ENCODE measurements around the gene CCER1. TPM values are rescaled to one million over a fixed set of nuclear protein-coding genes. Genes with fewer than 3 reads are reported as not detected.

Gene CCER1
- total and polyA plus RNA-seq, 12 donors: not detected

DNA sequence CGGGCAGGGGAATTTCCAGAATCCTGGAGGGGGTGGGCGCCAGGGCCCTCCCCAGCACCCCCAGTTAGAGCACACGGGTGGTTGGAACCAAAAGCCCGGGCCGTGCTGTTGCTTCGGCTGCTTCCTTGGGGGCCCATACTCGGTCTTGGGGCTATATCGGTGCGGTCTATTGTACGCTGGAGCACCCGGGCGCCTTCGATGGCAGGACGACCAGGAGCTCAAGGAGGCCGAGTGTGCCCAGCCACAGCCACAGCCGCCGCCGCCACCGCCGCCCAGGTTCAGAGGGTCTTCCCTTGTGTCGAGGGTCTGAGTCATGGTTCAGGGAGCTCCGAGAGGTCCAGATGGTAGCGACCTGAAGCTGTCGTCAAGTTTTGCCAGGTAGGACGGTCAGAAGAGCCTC lies 548 bp downstream of the CCER1 start:
- TF ChIP-seq, protein P1, sequence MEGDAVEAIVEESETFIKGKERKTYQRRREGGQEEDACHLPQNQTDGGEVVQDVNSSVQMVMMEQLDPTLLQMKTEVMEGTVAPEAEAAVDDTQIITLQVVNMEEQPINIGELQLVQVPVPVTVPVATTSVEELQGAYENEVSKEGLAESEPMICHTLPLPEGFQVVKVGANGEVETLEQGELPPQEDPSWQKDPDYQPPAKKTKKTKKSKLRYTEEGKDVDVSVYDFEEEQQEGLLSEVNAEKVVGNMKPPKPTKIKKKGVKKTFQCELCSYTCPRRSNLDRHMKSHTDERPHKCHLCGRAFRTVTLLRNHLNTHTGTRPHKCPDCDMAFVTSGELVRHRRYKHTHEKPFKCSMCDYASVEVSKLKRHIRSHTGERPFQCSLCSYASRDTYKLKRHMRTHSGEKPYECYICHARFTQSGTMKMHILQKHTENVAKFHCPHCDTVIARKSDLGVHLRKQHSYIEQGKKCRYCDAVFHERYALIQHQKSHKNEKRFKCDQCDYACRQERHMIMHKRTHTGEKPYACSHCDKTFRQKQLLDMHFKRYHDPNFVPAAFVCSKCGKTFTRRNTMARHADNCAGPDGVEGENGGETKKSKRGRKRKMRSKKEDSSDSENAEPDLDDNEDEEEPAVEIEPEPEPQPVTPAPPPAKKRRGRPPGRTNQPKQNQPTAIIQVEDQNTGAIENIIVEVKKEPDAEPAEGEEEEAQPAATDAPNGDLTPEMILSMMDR (IDR thresholded peaks at IDR 0.05): no peak
- no peak for TF ChIP-seq POLR2A (IDR thresholded peaks at IDR 0.05)
- Histone ChIP-seq H3K36me3 (replicated peaks in 1 of 2) (no peaks in the 10 kb centered on the region), H3K9me3 (replicated peaks in 1 of 3) (no peaks in the 10 kb centered on the region), H3K27me3 (no peaks in the 10 kb centered on the region), H3K27ac (no peak overlapping the region), H3K4me1 (replicated peaks in 1 of 2) (no peaks in the 10 kb centered on the region), H3K4me3 (no peak overlapping the region)
- intact Hi-C loops (cut with DNase I): loop anchor here in 1 of 2 donors (10.0 kb wide), 1 partner anchor 1410 kb away; no protein-coding TSS in a partner anchor
- 87 to 97% (median 93%) methylated on average over 5 to 25 of the region's 25 CpGs for WGBS, 4 donors
- no peak for DNase-seq

DNA sequence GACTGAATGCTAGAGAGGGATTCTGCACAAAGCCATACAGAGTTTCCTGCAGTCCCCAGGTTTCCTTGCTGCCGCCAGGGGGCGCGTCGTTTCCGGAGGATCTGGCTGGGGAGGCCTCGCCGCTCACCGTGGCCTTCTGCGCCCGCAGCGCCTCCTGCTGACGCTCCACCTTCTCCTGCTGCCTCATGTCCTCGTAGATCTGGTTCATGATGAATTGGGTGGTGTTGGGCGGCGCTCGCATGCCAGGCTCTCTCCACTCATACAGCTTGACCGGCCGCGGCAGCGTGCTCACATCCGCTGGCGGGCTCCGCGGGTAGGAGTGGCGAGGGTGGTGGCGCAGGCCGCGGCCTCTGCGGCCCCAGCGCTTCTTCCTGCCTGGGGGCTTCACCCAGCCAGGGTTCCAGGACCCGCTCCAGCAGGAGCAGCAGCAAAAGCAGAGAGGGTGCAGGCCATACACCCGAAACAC lies 987 bp downstream of the CCER1 start:
- no peak for DNase-seq
- H3K36me3 ChIP-seq (replicated peaks in 1 of 2): no peaks in the 10 kb centered on the region
- H3K4me3 ChIP-seq: no peak overlapping the region
- H3K27ac ChIP-seq: no peak overlapping the region
- TF ChIP-seq, protein P1 (IDR thresholded peaks at IDR 0.05): peak in 5 of 6 experiments; percentile 3 to 29 (median 9)
- TF ChIP-seq POLR2A (IDR thresholded peaks at IDR 0.05): no peak
- WGBS, 4 donors: 77 to 86% (median 83%) methylated on average over 17 to 32 of the region's 32 CpGs
- intact Hi-C loops (cut with DNase I): loop anchor here in 1 of 2 donors (10.0 kb wide), 1 partner anchor 1409 kb away; no protein-coding TSS in a partner anchor
- H3K4me1 ChIP-seq (replicated peaks in 1 of 2): no peaks in the 10 kb centered on the region
- H3K9me3 ChIP-seq (replicated peaks in 1 of 3): no peaks in the 10 kb centered on the region
- H3K27me3 ChIP-seq: no peaks in the 10 kb centered on the region

DNA sequence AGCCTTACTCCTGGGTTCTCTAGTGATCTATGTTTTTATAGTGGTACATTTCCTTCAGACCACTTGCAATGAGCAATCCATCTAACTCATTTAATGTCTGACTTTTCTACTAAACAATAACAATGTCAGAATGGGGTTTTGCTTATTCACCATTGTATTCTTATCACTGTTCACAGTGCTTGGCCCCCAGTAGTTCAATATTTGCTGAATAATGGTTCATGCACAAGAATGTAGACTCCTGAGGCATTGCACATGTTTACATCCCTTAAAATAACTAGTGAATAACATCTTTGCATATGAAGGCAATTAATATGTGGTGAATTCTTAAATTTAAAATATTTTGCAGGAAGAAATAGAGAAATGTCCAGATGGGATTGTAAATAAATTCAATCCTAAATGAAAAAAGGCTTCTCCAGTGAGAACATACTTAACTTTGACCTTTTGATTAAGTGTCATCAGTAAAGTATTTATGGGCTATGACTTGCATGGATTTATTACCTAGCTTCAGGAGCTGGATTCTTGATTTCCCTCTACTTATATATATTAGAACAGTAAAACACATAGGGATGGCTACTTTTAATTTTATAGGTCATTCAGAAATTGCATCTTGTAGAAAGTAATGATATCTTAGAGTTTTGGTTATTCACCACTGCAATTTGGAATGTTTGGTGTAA lies 3.4 kb downstream of the CCER1 start:
- no peaks in the 10 kb centered on the region for H3K9me3 ChIP-seq (replicated peaks in 1 of 3)
- H3K4me1 ChIP-seq (replicated peaks in 1 of 2): no peaks in the 10 kb centered on the region
- no peaks in the 10 kb centered on the region for H3K27me3 ChIP-seq
- DNase-seq: no peak
- H3K27ac ChIP-seq: no peak overlapping the region
- H3K36me3 ChIP-seq (replicated peaks in 1 of 2): no peaks in the 10 kb centered on the region
- H3K4me3 ChIP-seq: no peak overlapping the region
- TF ChIP-seq POLR2A (IDR thresholded peaks at IDR 0.05): no peak
- TF ChIP-seq, protein P1 (IDR thresholded peaks at IDR 0.05): no peak
- intact Hi-C loops (cut with DNase I): loop anchor here in 1 of 2 donors (10.0 kb wide), 1 partner anchor 1407 kb away; no protein-coding TSS in a partner anchor

DNA sequence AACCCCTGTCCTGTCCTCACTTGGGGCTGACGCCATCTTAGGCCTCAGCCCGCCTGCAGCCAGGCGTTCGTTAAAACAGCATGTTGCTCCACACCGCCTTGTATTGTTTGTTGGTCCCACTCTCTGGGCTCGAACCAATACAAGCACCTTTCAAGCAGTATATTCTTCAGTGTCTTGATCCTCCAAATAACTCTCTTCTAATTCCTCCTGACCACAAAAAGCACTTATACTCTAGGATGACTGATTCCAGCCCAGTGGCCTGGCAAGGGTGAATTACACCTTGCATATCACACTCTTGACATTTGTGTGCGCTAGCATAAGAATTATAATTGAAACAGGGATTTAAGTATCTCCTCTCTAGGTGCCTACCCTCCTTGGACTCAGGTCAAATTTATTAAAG lies 7.1 kb downstream of the CCER1 start:
- TF ChIP-seq POLR2A (IDR thresholded peaks at IDR 0.05): no peak
- 94 to 98% (median 95%) methylated on average over 7 of the region's 7 CpGs for WGBS, 4 donors
- Histone ChIP-seq H3K4me3 (no peak overlapping the region), H3K36me3 (replicated peaks in 1 of 2) (no peaks in the 10 kb centered on the region), H3K4me1 (replicated peaks in 1 of 2) (no peaks in the 10 kb centered on the region), H3K27ac (no peak overlapping the region), H3K27me3 (no peaks in the 10 kb centered on the region), H3K9me3 (replicated peaks in 1 of 3) (no peaks in the 10 kb centered on the region)
- intact Hi-C loops (cut with DNase I): no loop called here
- DNase-seq: no peak

Measured in adrenal gland (tissue), 12 donors.